Testis (tissue), 2 donors: ENCODE results near the gene ERP27.

Source experiments
- POLR2A ChIP-seq: fragments of 450-650 bp; IDR thresholded peaks from one replicate; pipeline ENCODE4 v1.6.1; 2017; ENCODE audit warnings: antibody characterized with exemption, mild to moderate bottlenecking, moderate library complexity
- TF ChIP-seq, protein P1 (sequence below), 3 experiments: fragments of 450-650 bp in 2 of 3; fragments of 200-600 bp in 1 of 3; sonication (generic) in 1 of 3; IDR thresholded peaks; one replicate each; pipeline ENCODE4 v1.5.1; 2016 to 2019; ENCODE audit warnings: antibody characterized with exemption in 3 of 3, mild to moderate bottlenecking in 2 of 3, moderate library complexity in 1 of 3

DNA sequence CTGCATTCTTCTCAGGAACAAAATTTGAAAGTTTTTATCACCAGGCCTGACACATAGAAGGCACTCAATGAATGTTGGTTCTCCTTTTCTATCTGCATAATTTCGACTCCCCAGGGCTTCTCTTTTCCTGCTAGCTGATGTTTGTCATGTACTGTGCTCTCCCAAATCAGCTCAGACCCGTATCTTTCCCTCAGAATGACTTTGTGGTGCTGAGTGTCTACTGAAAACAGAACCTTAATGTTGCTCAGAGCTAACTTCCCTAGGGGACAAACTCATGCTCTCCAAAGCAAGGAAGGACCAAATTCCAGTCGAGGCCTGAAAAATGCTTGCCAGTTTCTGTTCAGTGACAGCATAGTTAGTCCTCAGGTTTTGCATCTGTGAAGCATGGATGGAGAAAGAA, 21.1 kb upstream of the ERP27 start:
- TF ChIP-seq, protein P1, sequence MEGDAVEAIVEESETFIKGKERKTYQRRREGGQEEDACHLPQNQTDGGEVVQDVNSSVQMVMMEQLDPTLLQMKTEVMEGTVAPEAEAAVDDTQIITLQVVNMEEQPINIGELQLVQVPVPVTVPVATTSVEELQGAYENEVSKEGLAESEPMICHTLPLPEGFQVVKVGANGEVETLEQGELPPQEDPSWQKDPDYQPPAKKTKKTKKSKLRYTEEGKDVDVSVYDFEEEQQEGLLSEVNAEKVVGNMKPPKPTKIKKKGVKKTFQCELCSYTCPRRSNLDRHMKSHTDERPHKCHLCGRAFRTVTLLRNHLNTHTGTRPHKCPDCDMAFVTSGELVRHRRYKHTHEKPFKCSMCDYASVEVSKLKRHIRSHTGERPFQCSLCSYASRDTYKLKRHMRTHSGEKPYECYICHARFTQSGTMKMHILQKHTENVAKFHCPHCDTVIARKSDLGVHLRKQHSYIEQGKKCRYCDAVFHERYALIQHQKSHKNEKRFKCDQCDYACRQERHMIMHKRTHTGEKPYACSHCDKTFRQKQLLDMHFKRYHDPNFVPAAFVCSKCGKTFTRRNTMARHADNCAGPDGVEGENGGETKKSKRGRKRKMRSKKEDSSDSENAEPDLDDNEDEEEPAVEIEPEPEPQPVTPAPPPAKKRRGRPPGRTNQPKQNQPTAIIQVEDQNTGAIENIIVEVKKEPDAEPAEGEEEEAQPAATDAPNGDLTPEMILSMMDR (IDR thresholded peaks at IDR 0.05): no peak
- no peak for TF ChIP-seq POLR2A
